H9 (cell line): Measurements from ENCODE around the gene WDR88. TPM values are rescaled to one million over a fixed set of nuclear protein-coding genes. Genes with fewer than 3 reads are reported as not detected.
"Not testable (repeated sequence)": the region's sequence is repeated elsewhere in the genome, so short reads cannot be mapped to it uniquely, and the experiment has no call there.

Experiments used
- DNase-seq: peaks from one replicate; pipeline ENCODE4 v3.0.0-alpha.2; 2017
- H2AFZ ChIP-seq: one replicate; pipeline ENCODE4 v1.6.1; 2013; ENCODE audit warnings: mild to moderate bottlenecking, low read length, control low read depth, moderate library complexity
- H2AK5ac ChIP-seq: 2 replicates; pipeline ENCODE4 v1.6.1; 2013; ENCODE audit warnings: low read length, control low read depth, mixed read lengths; ENCODE audit not compliant: insufficient read length
- H2BK120ac ChIP-seq: one replicate; pipeline ENCODE4 v1.6.1; 2013; ENCODE audit warnings: low read depth, mild to moderate bottlenecking, low read length, control low read depth, inconsistent platforms; ENCODE audit not compliant: poor library complexity, severe bottlenecking
- H2BK12ac ChIP-seq: 2 replicates; pipeline ENCODE4 v1.6.1; 2013; ENCODE audit warnings: low read length, control low read depth, mixed read lengths, low read depth; ENCODE audit not compliant: insufficient read length
- H2BK15ac ChIP-seq: 2 replicates; pipeline ENCODE4 v1.6.1; 2013; ENCODE audit warnings: low read depth, low read length, control low read depth
- H2BK20ac ChIP-seq: one replicate; pipeline ENCODE4 v1.6.1; 2013; ENCODE audit warnings: low read depth, mild to moderate bottlenecking, low read length, control low read depth, inconsistent platforms; ENCODE audit not compliant: poor library complexity, severe bottlenecking
- H2BK5ac ChIP-seq: 2 replicates; pipeline ENCODE4 v1.6.1; 2013; ENCODE audit warnings: low read length, control low read depth, mixed read lengths; ENCODE audit not compliant: insufficient read length
- H3K14ac ChIP-seq: 2 replicates; pipeline ENCODE4 v1.6.1; 2013; ENCODE audit warnings: low read length, control low read depth; ENCODE audit not compliant: insufficient read depth
- H3K18ac ChIP-seq: 2 replicates; pipeline ENCODE4 v1.6.1; 2013; ENCODE audit warnings: low read depth, mild to moderate bottlenecking, mixed read lengths, low read length, control low read depth; ENCODE audit not compliant: insufficient read length
- H3K23ac ChIP-seq: 2 replicates; pipeline ENCODE4 v1.6.1; 2013; ENCODE audit warnings: low read length, control low read depth, mixed read lengths, low read depth; ENCODE audit not compliant: insufficient read length
- H3K23me2 ChIP-seq: 2 replicates; pipeline ENCODE4 v1.6.1; 2013; ENCODE audit warnings: low read depth, mild to moderate bottlenecking, mixed read lengths, low read length, control low read depth; ENCODE audit not compliant: insufficient read length, poor library complexity, severe bottlenecking
- H3K27ac ChIP-seq: 2 replicates; pipeline ENCODE4 v1.5.1; 2013; ENCODE audit warnings: low read length, control low read depth, mixed read lengths, low read depth; ENCODE audit not compliant: insufficient read length
- H3K27me3 ChIP-seq: 2 replicates; pipeline ENCODE4 v1.6.1; 2013; ENCODE audit warnings: low read length, control low read depth, inconsistent platforms; ENCODE audit not compliant: insufficient read depth
- H3K4ac ChIP-seq: 2 replicates; pipeline ENCODE4 v1.6.1; 2013; ENCODE audit warnings: low read depth, mild to moderate bottlenecking, control low read depth, inconsistent platforms, low read length, moderate library complexity
- H3K4me1 ChIP-seq: 2 replicates; pipeline ENCODE4 v1.6.1; 2013; ENCODE audit warnings: low read length, control low read depth, inconsistent platforms; ENCODE audit not compliant: insufficient read depth
- H3K4me2 ChIP-seq: 2 replicates; pipeline ENCODE4 v1.6.1; 2013; ENCODE audit warnings: low read length, control low read depth, mixed read lengths; ENCODE audit not compliant: insufficient read length, insufficient read depth
- H3K56ac ChIP-seq: 2 replicates; pipeline ENCODE4 v1.6.1; 2013; ENCODE audit warnings: low read depth, mild to moderate bottlenecking, mixed read lengths, low read length, control low read depth; ENCODE audit not compliant: insufficient read length
- H3K79me1 ChIP-seq: 2 replicates; pipeline ENCODE4 v1.6.1; 2013; ENCODE audit warnings: low read depth, mild to moderate bottlenecking, moderate library complexity, low read length, control low read depth, inconsistent platforms; ENCODE audit not compliant: insufficient read depth, poor library complexity, severe bottlenecking
- H3K79me2 ChIP-seq: 2 replicates; pipeline ENCODE4 v1.6.1; 2013; ENCODE audit warnings: low read length, control low read depth, inconsistent platforms; ENCODE audit not compliant: insufficient read depth
- H3K9ac ChIP-seq: 2 replicates; pipeline ENCODE4 v1.6.1; 2013; ENCODE audit warnings: low read length, control low read depth, mixed read lengths; ENCODE audit not compliant: insufficient read length; ENCODE audit errors: extremely low read depth
- H3K9me3 ChIP-seq: one replicate; pipeline ENCODE4 v1.6.1; 2013; ENCODE audit warnings: low read depth, low read length, inconsistent platforms; ENCODE audit not compliant: control insufficient read depth
- H3T11ph ChIP-seq: one replicate; pipeline ENCODE4 v1.6.1; 2013; ENCODE audit warnings: mild to moderate bottlenecking, low read length, control low read depth, inconsistent platforms
- H4K20me1 ChIP-seq: one replicate; pipeline ENCODE4 v1.6.1; 2013; ENCODE audit not compliant: control insufficient read depth, insufficient read length, insufficient read depth
- H4K5ac ChIP-seq: 2 replicates; pipeline ENCODE4 v1.6.1; 2013; ENCODE audit warnings: low read depth, mild to moderate bottlenecking, mixed read lengths, low read length, control low read depth; ENCODE audit not compliant: insufficient read length
- H4K8ac ChIP-seq: replicated peaks from 2 replicates; pipeline ENCODE4 v1.6.1; 2013; ENCODE audit warnings: low read length, control low read depth, mixed read lengths, low read depth; ENCODE audit not compliant: insufficient read length
- H4K91ac ChIP-seq: 2 replicates; pipeline ENCODE4 v1.6.1; 2013; ENCODE audit warnings: low read depth, mild to moderate bottlenecking, moderate library complexity, mixed read lengths, low read length, control low read depth; ENCODE audit not compliant: insufficient read length
- H3K27ac Mint-ChIP-seq, 3 experiments: 2 replicates in 2 of 3; 3 replicates in 1 of 3; pipeline ENCODE4 v1.8.0; 2020 to 2021; ENCODE audit warnings: mixed read lengths in 3 of 3, mild to moderate bottlenecking in 1 of 3, moderate library complexity in 1 of 3
- H3K27me3 Mint-ChIP-seq: 2 replicates; pipeline ENCODE4 v1.8.0; 2021; ENCODE audit warnings: low read depth, mild to moderate bottlenecking, moderate library complexity, mixed read lengths
- H3K36me3 Mint-ChIP-seq, 3 experiments: 2 replicates in 2 of 3; 3 replicates in 1 of 3; pipeline ENCODE4 v1.8.0; 2020 to 2021; ENCODE audit warnings: low read depth in 3 of 3, mixed read lengths in 3 of 3; ENCODE audit not compliant: insufficient read depth in 1 of 3
- H3K4me1 Mint-ChIP-seq, 2 experiments: 2 replicates each; pipeline ENCODE4 v1.8.0; 2020; ENCODE audit warnings: mixed read lengths in 2 of 2
- H3K4me3 Mint-ChIP-seq, 2 experiments: 2 replicates in 1 of 2; 3 replicates in 1 of 2; pipeline ENCODE4 v1.8.0; 2020 to 2021; ENCODE audit warnings: mild to moderate bottlenecking in 2 of 2, mixed read lengths in 2 of 2, moderate library complexity in 1 of 2
- H3K9me3 Mint-ChIP-seq, 2 experiments: 2 replicates in 1 of 2; 3 replicates in 1 of 2; pipeline ENCODE4 v1.8.0; 2020; ENCODE audit warnings: mild to moderate bottlenecking in 2 of 2, mixed read lengths in 2 of 2, moderate library complexity in 1 of 2
- WGBS: extraction: QIAGEN DNeasy Blood & Tissue Kit; methylation state at CpG from one replicate; pipeline ENCODE4 v1.1.7; 2013; ENCODE audit warnings: missing lambda C conversion rate, low lambda C conversion rate, mixed read lengths; ENCODE audit not compliant: insufficient read length; ENCODE audit errors: extremely low coverage; 5-methylcytosine and 5-hydroxymethylcytosine counted together
- total RNA-seq: library from RNA; stranded (reverse); gene quantifications from 2 replicates; pipeline ENCODE4 v1.2.1, GENCODE V29; 2021
- TF ChIP-seq, protein P1 (sequence below): fragments of 200-600 bp; sonication (generic); conservative IDR thresholded peaks from 3 replicates; pipeline ENCODE4 v1.8.0; 2021; ENCODE audit warnings: antibody characterized with exemption, mild to moderate bottlenecking

Gene WDR88
- total RNA-seq, 1 experiment from 2014 or later, result not detected

DNA sequence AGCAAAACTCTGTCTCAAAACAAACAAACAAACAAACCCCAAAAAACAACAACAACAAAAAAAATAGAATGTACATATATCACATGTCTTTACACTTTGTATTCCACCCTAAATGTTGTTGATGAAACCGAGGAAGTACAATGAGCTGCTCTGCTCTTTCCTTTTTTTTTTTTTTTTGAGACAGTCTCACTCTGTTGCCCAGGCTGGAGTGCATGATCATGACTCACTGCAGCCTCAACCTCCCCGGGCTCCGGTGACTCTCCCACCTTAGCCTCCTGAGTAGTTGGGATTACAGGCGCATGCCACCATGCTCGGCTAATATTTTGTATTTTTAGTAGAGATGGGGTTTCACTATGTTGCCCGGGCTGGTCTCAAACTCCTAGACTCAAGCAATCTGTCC, 31.6 kb downstream of the WDR88 start:
- no peak overlapping the region for H2BK5ac ChIP-seq
- no peak overlapping the region for H3T11ph ChIP-seq
- no peak overlapping the region for H3K14ac ChIP-seq
- no CpG with 5 or more reads among the region's 6 CpGs for WGBS
- Mint-ChIP-seq H3K4me1 (no peaks in the 10 kb centered on the region), H3K9me3 (peaks cover 20 to 26% of the 10 kb centered on the region in 2 experiments), H3K27ac (no peak overlapping the region), H3K36me3 (peaks cover 5 to 9% (median 8%) of the 10 kb centered on the region in 3 experiments; a peak in 5 of 7 replicates), H3K27me3 (no peaks in the 10 kb centered on the region; the same call in 1 of the 2 replicates), H3K4me3 (no peak overlapping the region)
- no peak overlapping the region for H3K27ac ChIP-seq
- H3K18ac ChIP-seq, result no peak overlapping the region
- H2BK12ac ChIP-seq, result no peak overlapping the region
- H2BK120ac ChIP-seq, result no peak overlapping the region
- no peaks in the 10 kb centered on the region for H3K79me2 ChIP-seq
- no peaks in the 10 kb centered on the region for H3K9me3 ChIP-seq
- H4K91ac ChIP-seq, result no peak overlapping the region
- no peaks in the 10 kb centered on the region for H3K27me3 ChIP-seq
- H4K20me1 ChIP-seq, result no peaks in the 10 kb centered on the region
- H3K4me2 ChIP-seq, result no peak overlapping the region
- no peak overlapping the region for H4K5ac ChIP-seq
- H3K23me2 ChIP-seq, result no peaks in the 10 kb centered on the region
- no peak overlapping the region for H2BK20ac ChIP-seq
- H4K8ac ChIP-seq, result no peak overlapping the region
- H3K79me1 ChIP-seq, result no peaks in the 10 kb centered on the region
- no peak overlapping the region for H3K9ac ChIP-seq
- H2BK15ac ChIP-seq, result no peak overlapping the region
- no peak overlapping the region for H3K23ac ChIP-seq
- no peak overlapping the region for H2AK5ac ChIP-seq
- no peak overlapping the region for H3K56ac ChIP-seq
- H2AFZ ChIP-seq, result no peak overlapping the region
- H3K4ac ChIP-seq, result no peak overlapping the region
- no peaks in the 10 kb centered on the region for H3K4me1 ChIP-seq
- TF ChIP-seq, protein P1, sequence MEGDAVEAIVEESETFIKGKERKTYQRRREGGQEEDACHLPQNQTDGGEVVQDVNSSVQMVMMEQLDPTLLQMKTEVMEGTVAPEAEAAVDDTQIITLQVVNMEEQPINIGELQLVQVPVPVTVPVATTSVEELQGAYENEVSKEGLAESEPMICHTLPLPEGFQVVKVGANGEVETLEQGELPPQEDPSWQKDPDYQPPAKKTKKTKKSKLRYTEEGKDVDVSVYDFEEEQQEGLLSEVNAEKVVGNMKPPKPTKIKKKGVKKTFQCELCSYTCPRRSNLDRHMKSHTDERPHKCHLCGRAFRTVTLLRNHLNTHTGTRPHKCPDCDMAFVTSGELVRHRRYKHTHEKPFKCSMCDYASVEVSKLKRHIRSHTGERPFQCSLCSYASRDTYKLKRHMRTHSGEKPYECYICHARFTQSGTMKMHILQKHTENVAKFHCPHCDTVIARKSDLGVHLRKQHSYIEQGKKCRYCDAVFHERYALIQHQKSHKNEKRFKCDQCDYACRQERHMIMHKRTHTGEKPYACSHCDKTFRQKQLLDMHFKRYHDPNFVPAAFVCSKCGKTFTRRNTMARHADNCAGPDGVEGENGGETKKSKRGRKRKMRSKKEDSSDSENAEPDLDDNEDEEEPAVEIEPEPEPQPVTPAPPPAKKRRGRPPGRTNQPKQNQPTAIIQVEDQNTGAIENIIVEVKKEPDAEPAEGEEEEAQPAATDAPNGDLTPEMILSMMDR, result no peak
- no peak for DNase-seq

DNA sequence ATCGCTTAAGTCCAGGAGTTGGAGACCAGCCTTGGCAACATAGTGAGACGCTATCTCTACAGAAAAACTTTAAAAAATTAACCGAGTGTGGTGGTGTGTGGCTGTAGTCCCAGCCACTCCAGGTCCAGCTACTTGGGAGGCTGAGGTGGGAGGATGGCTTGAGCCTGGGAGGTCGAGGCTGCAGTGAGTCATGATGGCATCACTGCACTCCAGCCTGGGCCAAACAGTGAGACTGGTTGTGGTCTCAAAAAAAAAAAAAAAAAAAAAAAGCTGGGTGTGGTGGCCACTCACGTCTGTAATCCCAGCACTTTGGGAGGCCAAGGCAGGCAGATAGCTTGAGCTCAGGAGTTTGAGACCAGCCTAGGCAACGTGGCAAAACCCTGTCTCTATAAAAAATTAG, 34.1 kb downstream of the WDR88 start:
- H2AK5ac ChIP-seq, H3K27ac ChIP-seq, H2BK15ac ChIP-seq, H2BK20ac ChIP-seq, H3K4ac ChIP-seq, H3K79me1 ChIP-seq, H3K56ac ChIP-seq, H2BK12ac ChIP-seq, H2AFZ ChIP-seq, H3T11ph ChIP-seq, H3K27me3 Mint-ChIP-seq, H3K4me1 Mint-ChIP-seq, H3K23me2 ChIP-seq, H4K5ac ChIP-seq, H3K27me3 ChIP-seq, H4K91ac ChIP-seq, H3K4me3 Mint-ChIP-seq, H4K20me1 ChIP-seq, H3K79me2 ChIP-seq, H3K9me3 ChIP-seq, H2BK5ac ChIP-seq, H3K23ac ChIP-seq, H3K4me1 ChIP-seq, H3K27ac Mint-ChIP-seq, H3K14ac ChIP-seq, H3K18ac ChIP-seq, H3K9ac ChIP-seq, DNase-seq, H3K4me2 ChIP-seq, H2BK120ac ChIP-seq, H4K8ac ChIP-seq: not testable (repeated sequence)
- Mint-ChIP-seq H3K9me3 (peaks cover 20 to 31% of the 10 kb centered on the region in 2 experiments), H3K36me3 (peaks cover 4 to 15% (median 13%) of the 10 kb centered on the region in 3 experiments; a peak in 5 of 7 replicates)
- no CpG with 5 or more reads among the region's 6 CpGs for WGBS
